ENCODE measurements around the gene COL9A3.
A peak's percentile ranks its signal among the peaks of the same experiment; 100 is the strongest.

COL9A3 gene

GRCh38 chr20:62799036-62799435, 17.8 kb upstream of the COL9A3 start:
- DNase-seq = no peak

- no peak for DNase-seq
These were observed 17.4 kb upstream of the COL9A3 start for GRCh38 chr20:62799459-62799858.

- no peak for DNase-seq
These were observed 17.0 kb upstream of the COL9A3 start for GRCh38 chr20:62799873-62800272.

GRCh38 chr20:62800314-62801259, 16.3 kb upstream of the COL9A3 start:
- no peak for DNase-seq

- DNase-seq = no peak
These were observed 15.4 kb upstream of the COL9A3 start for GRCh38 chr20:62801284-62802010.

- no peak for DNase-seq
These were observed 14.7 kb upstream of the COL9A3 start for GRCh38 chr20:62802026-62802712.

- DNase-seq = no peak
These were observed 12.7 kb upstream of the COL9A3 start for GRCh38 chr20:62804021-62804626.

GRCh38 chr20:62804627-62805154, 12.2 kb upstream of the COL9A3 start, which contains the start of gene OGFR:
TSS of gene OGFR (plus strand) at chr20:62804835. CDS start at chr20:62804860, 25 bp downstream.
- DNase-seq = peak; percentile 48

- no peak for DNase-seq
These were observed 11.6 kb upstream of the COL9A3 start for GRCh38 chr20:62805155-62805710.

GRCh38 chr20:62805711-62806382, 11.0 kb upstream of the COL9A3 start:
- no peak for DNase-seq

GRCh38 chr20:62806383-62807050, 10.3 kb upstream of the COL9A3 start:
- no peak for DNase-seq

GRCh38 chr20:62807444-62808210, 9.2 kb upstream of the COL9A3 start:
- DNase-seq = no peak

GRCh38 chr20:62808211-62808865, 8.5 kb upstream of the COL9A3 start:
- peak; percentile 34 for DNase-seq

- DNase-seq = no peak
These were observed 7.1 kb upstream of the COL9A3 start for GRCh38 chr20:62809530-62810428.

- DNase-seq = no peak
These were observed 5.5 kb upstream of the COL9A3 start for GRCh38 chr20:62811320-62811719.

- DNase-seq = no peak
These were observed 5.1 kb upstream of the COL9A3 start for GRCh38 chr20:62811720-62812119.

GRCh38 chr20:62812181-62812906, 4.5 kb upstream of the COL9A3 start:
- DNase-seq = no peak

GRCh38 chr20:62812907-62813200, 4.0 kb upstream of the COL9A3 start:
- DNase-seq = no peak
